Sigmoid colon (tissue), 3 donors: ENCODE measurements around the gene CRAT.

ENCODE experiments used
- CTCF ChIP-seq, 4 experiments: fragments of 450-650 bp in 3 of 4; fragments of 200-600 bp in 1 of 4; IDR thresholded peaks; one replicate each; pipeline ENCODE4 v1.5.1; 2016 to 2019; ENCODE audit warnings: antibody characterized with exemption in 4 of 4, mild to moderate bottlenecking in 3 of 4, moderate library complexity in 2 of 4
- POLR2A ChIP-seq, 2 donors: fragments of 450-650 bp; IDR thresholded peaks; one replicate each; pipeline ENCODE4 v1.6.1; 2016; ENCODE audit warnings: antibody characterized with exemption in 2 of 2, mild to moderate bottlenecking in 2 of 2, moderate library complexity in 2 of 2

GRCh38 chr9:129145316-129145715 is 34.7 kb upstream of the CRAT start:
- TF ChIP-seq POLR2A (IDR thresholded peaks at IDR 0.05) (no peak), CTCF (IDR thresholded peaks at IDR 0.05) (no peak)
